Neural crest cell (in vitro differentiated cells): ENCODE results near the gene ISM1. TPM values are rescaled to one million over a fixed set of nuclear protein-coding genes. Genes with fewer than 3 reads are reported as not detected.

ENCODE experiments used
- DNase-seq: peaks from one replicate; pipeline ENCODE4 v3.0.0; 2021; ENCODE audit warnings: low read depth, mixed read lengths, low spot score
- H3K27ac Mint-ChIP-seq: one replicate; pipeline ENCODE4 v1.8.0; 2021; ENCODE audit warnings: mild to moderate bottlenecking, mixed read lengths; ENCODE audit not compliant: unreplicated experiment
- H3K27me3 Mint-ChIP-seq: 2 replicates; pipeline ENCODE4 v1.8.0; 2021; ENCODE audit warnings: low read depth, mild to moderate bottlenecking, mixed read lengths
- H3K36me3 Mint-ChIP-seq: 2 replicates; pipeline ENCODE4 v1.8.0; 2021; ENCODE audit warnings: low read depth, mild to moderate bottlenecking, mixed read lengths
- H3K4me1 Mint-ChIP-seq: 2 replicates; pipeline ENCODE4 v1.8.0; 2021; ENCODE audit warnings: mixed read lengths
- H3K4me3 Mint-ChIP-seq: one replicate; pipeline ENCODE4 v1.8.0; 2021; ENCODE audit warnings: mild to moderate bottlenecking, mixed read lengths
- H3K9me3 Mint-ChIP-seq: 2 replicates; pipeline ENCODE4 v1.8.0; 2021; ENCODE audit warnings: mixed read lengths
- long read RNA-seq: library from polyadenylated mRNA; unstranded; transcript quantifications from one replicate; pipeline ENCODE4 v2.0.0, GENCODE V29; 2020
- total RNA-seq: library from RNA; stranded (reverse); gene quantifications from 2 replicates; pipeline ENCODE4 v1.2.1, GENCODE V29; 2021
- TF ChIP-seq, protein P1 (sequence below): fragments of 200-600 bp; sonication (generic); conservative IDR thresholded peaks from 2 replicates; pipeline ENCODE4 v1.5.0; 2021; ENCODE audit warnings: antibody characterized with exemption, mild to moderate bottlenecking

The ISM1 gene
- 0.33 and 0.34 TPM in 2 replicates for total RNA-seq
- long read RNA-seq, result 0 reads

DNA sequence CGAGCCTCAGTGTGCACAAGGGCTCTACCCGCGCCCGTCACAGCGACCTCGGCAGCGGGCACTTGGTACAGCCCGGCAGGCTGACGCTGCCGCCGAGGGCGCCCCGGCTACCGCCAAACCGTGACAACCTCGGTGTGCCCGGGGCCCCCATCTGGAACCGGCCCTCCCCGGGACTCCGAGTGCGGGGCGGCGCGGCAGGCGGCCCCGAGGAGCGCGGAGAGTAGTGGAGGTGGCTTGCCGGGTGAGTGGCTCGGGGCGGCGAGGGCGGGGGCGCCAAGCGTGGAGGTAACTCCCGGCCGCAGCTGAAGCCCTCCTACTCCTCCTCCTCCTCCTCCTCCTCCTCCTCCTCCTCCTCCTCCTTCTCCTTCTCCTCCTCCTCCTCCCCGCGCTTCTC lies at the start of gene ISM1:
TSS of gene ISM1 (plus strand) at position 371 of the 394 bp plus-strand sequence. CDS start 503 bp downstream, outside the sequence.
- H3K4me1 Mint-ChIP-seq, result peaks cover 11% of the 10 kb centered on the region
- DNase-seq, result no peak
- H3K4me3 Mint-ChIP-seq, result peak within 1 kb of the TSS; percentile 90
- H3K27ac Mint-ChIP-seq, result no peak within 1 kb of the TSS
- no peaks in the 10 kb centered on the region for H3K36me3 Mint-ChIP-seq
- H3K9me3 Mint-ChIP-seq, result no peaks in the 10 kb centered on the region
- TF ChIP-seq, protein P1, sequence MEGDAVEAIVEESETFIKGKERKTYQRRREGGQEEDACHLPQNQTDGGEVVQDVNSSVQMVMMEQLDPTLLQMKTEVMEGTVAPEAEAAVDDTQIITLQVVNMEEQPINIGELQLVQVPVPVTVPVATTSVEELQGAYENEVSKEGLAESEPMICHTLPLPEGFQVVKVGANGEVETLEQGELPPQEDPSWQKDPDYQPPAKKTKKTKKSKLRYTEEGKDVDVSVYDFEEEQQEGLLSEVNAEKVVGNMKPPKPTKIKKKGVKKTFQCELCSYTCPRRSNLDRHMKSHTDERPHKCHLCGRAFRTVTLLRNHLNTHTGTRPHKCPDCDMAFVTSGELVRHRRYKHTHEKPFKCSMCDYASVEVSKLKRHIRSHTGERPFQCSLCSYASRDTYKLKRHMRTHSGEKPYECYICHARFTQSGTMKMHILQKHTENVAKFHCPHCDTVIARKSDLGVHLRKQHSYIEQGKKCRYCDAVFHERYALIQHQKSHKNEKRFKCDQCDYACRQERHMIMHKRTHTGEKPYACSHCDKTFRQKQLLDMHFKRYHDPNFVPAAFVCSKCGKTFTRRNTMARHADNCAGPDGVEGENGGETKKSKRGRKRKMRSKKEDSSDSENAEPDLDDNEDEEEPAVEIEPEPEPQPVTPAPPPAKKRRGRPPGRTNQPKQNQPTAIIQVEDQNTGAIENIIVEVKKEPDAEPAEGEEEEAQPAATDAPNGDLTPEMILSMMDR, result no peak
- H3K27me3 Mint-ChIP-seq, result peaks cover 84% of the 10 kb centered on the region

GRCh38 chr20:13173201-13173600 lies 47.9 kb upstream of the ISM1 start:
- TF ChIP-seq, protein P1, result no peak
- Mint-ChIP-seq H3K4me1 (peaks cover 9% of the 10 kb centered on the region), H3K9me3 (peaks cover 19% of the 10 kb centered on the region), H3K36me3 (no peaks in the 10 kb centered on the region), H3K27ac (no peak overlapping the region), H3K4me3 (no peak overlapping the region), H3K27me3 (no peaks in the 10 kb centered on the region)
- no peak for DNase-seq

- H3K9me3 Mint-ChIP-seq, result peaks cover 17% of the 10 kb centered on the region
- peaks cover 9% of the 10 kb centered on the region for H3K4me1 Mint-ChIP-seq
- no peak for DNase-seq
- H3K27ac Mint-ChIP-seq, result no peak overlapping the region
- H3K36me3 Mint-ChIP-seq, result no peaks in the 10 kb centered on the region
- H3K27me3 Mint-ChIP-seq, result no peaks in the 10 kb centered on the region
- H3K4me3 Mint-ChIP-seq, result no peak overlapping the region
- TF ChIP-seq, protein P1, result no peak
Observed at GRCh38 chr20:13174402-13174801, 46.7 kb upstream of the ISM1 start.

DNA sequence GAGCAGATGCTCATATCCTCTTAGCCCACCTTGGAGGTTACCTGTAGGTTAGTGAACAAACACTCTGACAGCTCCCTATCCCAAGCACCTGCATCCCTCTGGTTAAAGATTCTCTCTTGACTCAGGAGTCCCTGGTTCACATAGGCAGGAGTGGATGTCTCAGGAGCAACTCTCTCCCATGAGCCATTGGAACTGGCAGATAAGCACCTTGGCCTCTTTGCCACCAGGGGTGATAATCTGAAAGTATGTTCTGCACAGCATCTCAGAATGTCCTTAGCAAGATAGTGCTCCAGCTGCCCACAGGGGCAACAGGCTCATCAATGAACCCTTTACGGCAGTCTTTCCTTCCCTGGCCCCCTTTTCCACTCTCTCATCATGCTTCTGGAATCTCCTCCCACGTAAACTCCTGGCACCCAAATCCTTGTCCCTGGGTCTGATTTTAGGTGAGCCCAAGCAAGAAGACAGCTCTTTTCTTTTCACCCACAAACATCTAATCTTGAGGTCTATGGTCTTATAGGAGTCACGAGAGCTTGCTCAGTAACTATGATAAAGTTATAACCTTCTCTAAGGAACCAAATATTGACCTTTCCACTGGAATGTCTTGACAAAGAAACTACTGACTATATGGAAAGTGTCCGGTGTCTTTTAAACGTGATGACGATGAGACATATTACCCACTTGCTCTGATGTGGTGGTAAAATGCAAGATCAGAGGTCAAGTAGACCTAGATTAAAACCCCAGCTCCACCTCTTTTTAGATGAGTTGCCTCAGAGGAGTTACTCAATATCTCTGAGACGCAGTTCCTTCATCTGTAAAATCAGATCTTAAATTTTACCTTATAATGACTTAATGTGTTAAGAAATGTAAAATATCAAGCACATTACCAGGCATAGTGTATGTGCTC lies 39.8 kb upstream of the ISM1 start:
- H3K27me3 Mint-ChIP-seq, result peaks cover 3% of the 10 kb centered on the region

GRCh38 chr20:13183005-13183404 lies 38.1 kb upstream of the ISM1 start:
- TF ChIP-seq, protein P1, result no peak
- peaks cover 6% of the 10 kb centered on the region for H3K9me3 Mint-ChIP-seq
- H3K36me3 Mint-ChIP-seq, result no peaks in the 10 kb centered on the region

More for the DNA sequence above, 39.8 kb upstream of the ISM1 start:
- no peaks in the 10 kb centered on the region for H3K36me3 Mint-ChIP-seq
- H3K27ac Mint-ChIP-seq, result no peak overlapping the region
- TF ChIP-seq, protein P1, result no peak
- H3K4me1 Mint-ChIP-seq, result no peaks in the 10 kb centered on the region
- H3K4me3 Mint-ChIP-seq, result no peak overlapping the region
- H3K9me3 Mint-ChIP-seq, result peaks cover 5% of the 10 kb centered on the region
- no peak for DNase-seq

More at GRCh38 chr20:13183005-13183404, 38.1 kb upstream of the ISM1 start:
- Mint-ChIP-seq H3K27me3 (peaks cover 6% of the 10 kb centered on the region), H3K27ac (no peak overlapping the region), H3K4me1 (no peaks in the 10 kb centered on the region), H3K4me3 (no peak overlapping the region)
- no peak for DNase-seq
